GM21717 (cell line): Measurements from ENCODE around the gene DLG5.

Source experiments
- ATAC-seq: cut with Tn5 transposase; IDR thresholded peaks from one replicate; pipeline ENCODE4 v1.9.1; 2021; ENCODE audit warnings: mild to moderate bottlenecking, moderate library complexity; ENCODE audit not compliant: unreplicated experiment

Gene DLG5

GRCh38 chr10:77926566-77927401 is at the start of gene DLG5:
TSS of gene DLG5 (minus strand) at chr10:77926755. CDS start at chr10:77926520, 235 bp downstream.
- ATAC-seq: peak; percentile 54

GRCh38 chr10:77975086-77975666 is 48.6 kb upstream of the DLG5 start:
- ATAC-seq: no peak

- ATAC-seq: no peak
These were observed 48.0 kb upstream of the DLG5 start for GRCh38 chr10:77974396-77975074.

GRCh38 chr10:77973276-77973675 is 46.7 kb upstream of the DLG5 start:
- no peak for ATAC-seq

GRCh38 chr10:77972148-77972547 is 45.6 kb upstream of the DLG5 start:
- ATAC-seq: no peak

GRCh38 chr10:77971804-77972144 is 45.2 kb upstream of the DLG5 start:
- no peak for ATAC-seq

GRCh38 chr10:77970869-77971803 is 44.6 kb upstream of the DLG5 start:
- no peak for ATAC-seq

GRCh38 chr10:77969114-77969513 is 42.6 kb upstream of the DLG5 start:
- no peak for ATAC-seq

- no peak for ATAC-seq
These were observed 41.1 kb upstream of the DLG5 start for GRCh38 chr10:77967611-77968022.

GRCh38 chr10:77965294-77965693 is 38.7 kb upstream of the DLG5 start:
- ATAC-seq: no peak

GRCh38 chr10:77964811-77965210 is 38.3 kb upstream of the DLG5 start:
- no peak for ATAC-seq

GRCh38 chr10:77963901-77964300 is 37.3 kb upstream of the DLG5 start:
- no peak for ATAC-seq

GRCh38 chr10:77962350-77963146 is 36.0 kb upstream of the DLG5 start:
- ATAC-seq: no peak

GRCh38 chr10:77961668-77962067 is 35.1 kb upstream of the DLG5 start:
- ATAC-seq: no peak

GRCh38 chr10:77960829-77961329 is 34.3 kb upstream of the DLG5 start:
- no peak for ATAC-seq

- ATAC-seq: no peak
These were observed 33.4 kb upstream of the DLG5 start for GRCh38 chr10:77959887-77960455.

GRCh38 chr10:77959384-77959783 is 32.8 kb upstream of the DLG5 start:
- no peak for ATAC-seq

GRCh38 chr10:77955136-77955535 is 28.6 kb upstream of the DLG5 start:
- no peak for ATAC-seq

GRCh38 chr10:77949167-77949566 is 22.6 kb upstream of the DLG5 start:
- ATAC-seq: no peak

- no peak for ATAC-seq
These were observed 19.5 kb upstream of the DLG5 start for GRCh38 chr10:77946084-77946483.
